Measurements from ENCODE around the gene WDSUB1.

WDSUB1 gene

DNA sequence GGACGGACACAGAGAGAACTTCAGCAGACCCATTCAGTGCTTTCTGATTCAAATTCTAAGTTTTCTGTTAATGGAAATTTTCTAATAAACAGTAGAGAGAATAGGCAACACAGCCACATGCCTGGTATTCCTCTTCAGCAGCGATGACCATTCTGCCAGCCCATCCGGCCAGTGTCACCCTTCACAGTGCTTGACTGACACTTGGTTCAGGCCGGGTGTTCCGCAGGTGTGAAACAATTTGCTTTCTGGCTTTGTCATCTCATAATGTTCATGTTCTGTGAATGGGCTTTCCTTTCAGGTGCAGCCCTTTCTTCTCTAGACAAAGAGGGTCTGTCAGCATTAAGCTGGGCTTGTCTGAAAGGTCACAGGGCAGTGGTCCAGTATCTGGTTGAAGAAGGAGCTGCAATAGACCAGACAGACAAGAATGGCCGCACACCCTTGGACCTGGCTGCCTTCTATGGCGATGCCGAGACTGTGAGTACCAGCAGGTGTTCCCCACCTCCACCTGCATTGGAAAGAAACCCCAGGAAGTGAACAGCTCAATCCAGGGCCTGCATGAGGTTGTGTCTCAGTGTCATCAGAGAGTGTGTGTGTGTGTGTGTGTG, 67.0 kb downstream of the WDSUB1 start:
- DNase-seq, result no peak

DNA sequence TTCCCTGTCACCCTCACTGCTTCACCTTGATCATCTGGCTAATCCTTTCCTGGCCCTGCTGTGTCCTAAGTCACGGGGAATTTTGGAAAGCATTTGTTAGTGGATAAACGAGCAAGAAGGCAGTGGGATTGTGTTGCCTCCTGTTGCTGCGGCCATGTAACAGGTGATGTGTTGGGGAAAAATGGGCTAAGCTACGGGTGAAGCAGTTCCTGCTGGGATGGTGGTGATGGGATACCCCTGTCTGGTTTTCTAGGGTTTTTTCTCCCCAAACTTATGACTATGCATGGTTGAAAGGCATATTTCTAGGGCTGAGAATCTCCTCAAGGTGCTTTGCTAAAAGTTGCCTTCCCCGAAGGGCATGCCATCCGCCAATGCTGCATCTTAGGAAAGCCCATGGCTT, 68.1 kb downstream of the WDSUB1 start:
- no peak for DNase-seq

DNA sequence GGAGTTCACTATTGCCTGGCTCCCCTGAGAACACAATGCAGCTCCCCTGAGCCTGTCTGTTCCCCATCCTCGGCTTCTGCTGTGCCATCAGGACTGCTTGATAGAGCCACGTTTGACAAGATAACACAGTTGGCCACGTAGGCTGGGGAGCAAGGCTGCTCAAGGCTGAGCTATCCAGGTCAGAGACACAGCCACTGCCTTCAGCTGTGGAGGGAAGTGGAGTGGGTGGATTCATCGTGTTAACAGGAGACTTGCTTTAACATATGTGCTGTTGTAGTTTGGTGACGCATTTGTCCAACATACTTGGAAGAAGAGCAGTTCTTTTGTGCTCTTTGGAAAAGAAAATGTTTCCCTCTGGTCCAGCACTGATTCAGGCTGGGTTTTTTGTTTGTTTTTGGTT, 68.8 kb downstream of the WDSUB1 start:
- no peak for DNase-seq

DNA sequence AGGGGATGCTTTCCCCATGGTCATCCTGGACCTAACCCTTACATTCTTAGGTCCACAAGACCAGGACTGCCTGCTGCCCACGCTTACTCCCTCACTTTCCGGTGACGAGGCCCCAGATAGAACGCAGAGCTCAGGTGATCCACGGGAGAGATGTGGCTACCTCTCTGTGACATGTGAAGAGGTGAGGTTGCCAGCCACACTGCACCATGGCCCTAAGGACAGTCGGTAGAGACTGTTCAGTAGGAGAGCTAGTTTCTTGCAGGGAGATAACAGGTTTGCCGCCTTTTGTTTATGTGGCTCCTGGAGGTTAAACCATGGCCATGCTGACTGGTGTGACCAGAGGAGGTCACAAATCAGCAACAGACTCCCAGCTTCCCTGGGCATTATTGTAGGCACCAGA, 71.4 kb downstream of the WDSUB1 start:
- no peak for DNase-seq

- DNase-seq, result no peak
Observed at GRCh38 chr2:159214325-159214865, 72.1 kb downstream of the WDSUB1 start.

GRCh38 chr2:159213296-159213695, 73.2 kb downstream of the WDSUB1 start:
- DNase-seq, result no peak

DNA sequence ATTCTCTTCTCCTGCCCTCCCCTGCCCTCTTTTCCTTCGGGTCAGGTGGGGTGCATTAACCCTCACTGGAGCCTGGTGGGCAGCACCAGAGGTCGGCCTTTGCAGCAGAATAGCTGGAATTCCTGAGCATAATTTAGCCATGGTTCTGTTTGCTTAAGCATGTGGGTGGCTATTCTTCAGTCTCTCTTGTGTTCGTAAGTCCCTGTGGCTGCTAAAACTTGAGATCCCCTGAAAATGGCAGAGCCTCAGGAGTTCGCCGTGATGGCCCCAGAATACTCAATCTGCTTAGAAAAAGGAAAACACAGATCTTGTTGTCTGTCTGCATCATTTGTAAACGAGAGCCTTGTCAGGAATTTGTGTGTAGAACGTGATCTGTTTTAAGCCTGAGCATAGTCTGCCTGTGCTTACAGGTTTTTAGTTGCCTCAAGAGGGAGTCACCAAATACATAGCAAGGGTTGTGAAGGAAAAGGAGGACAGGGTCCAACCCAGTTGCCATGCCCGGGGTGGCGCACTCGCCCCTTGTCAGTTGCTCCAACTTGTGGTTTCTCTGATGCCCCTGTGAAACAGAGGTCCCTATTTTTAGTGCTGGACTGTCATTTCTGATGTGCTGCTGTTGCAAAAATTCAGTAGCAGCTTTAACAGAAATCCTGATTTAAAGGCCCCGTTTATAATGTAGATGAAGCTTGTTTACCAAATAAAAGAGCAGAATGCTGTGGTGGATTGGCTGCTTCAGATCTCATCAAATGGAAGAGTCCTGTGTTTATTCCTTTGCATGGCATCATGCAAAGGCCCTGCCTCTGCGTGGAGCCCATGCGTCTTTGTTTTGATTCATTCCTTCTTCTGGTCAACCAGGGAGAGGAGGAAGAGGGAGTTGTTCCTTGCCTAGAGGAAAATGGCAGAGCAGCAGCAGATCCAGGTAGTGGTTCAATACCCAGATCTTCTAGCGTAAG, 74.8 kb downstream of the WDSUB1 start:
- DNase-seq, result no peak

DNA sequence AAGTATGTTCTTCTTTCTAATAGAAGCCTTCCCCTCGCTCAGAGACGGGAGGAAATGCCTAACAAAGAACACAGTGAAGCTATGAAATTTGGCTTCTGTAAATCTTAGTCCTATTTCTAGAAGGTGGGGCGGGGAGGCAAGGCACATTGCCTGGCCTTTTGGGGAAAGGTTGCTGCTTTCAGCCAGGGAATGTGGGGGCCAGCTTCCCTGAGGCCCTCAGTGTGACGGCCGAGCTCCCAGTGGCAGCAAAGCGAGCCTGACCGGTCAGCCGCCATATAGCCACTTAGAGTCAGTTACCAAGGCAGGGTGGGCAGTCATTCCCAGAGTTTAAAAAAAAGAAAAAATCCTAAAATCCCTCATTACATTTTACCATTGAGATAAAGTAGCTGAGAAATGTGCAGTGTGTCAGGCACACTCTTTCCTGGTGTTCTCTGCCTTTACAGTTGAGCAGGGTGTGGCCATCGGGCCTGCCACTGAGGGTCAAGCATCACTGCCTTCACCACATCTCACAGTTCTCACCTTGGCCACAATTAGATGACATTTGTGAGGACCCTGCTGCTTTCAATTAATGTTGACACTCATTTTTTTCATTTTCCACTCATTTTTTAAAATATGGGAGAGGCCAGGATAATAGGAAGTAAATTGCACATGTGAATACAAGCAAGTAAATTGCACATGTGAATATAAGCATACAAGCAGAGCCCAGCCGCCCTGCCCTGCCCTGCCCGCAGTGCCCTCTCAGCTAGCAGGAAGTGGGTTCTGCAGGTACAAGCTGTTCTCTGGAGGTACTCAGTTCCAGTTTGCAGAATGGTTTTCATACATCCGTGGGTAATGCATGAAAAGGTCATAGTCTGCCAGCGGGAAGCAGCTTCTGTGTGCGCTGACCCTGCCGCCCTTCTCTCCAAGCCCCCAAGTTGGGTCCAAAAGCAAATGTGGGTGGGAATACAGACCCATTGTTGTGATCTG, 76.9 kb downstream of the WDSUB1 start:
- no peak for DNase-seq

GRCh38 chr2:159208438-159208837, 78.1 kb downstream of the WDSUB1 start:
- no peak for DNase-seq

GRCh38 chr2:159206736-159207380, 79.6 kb downstream of the WDSUB1 start:
- DNase-seq, result no peak

DNA sequence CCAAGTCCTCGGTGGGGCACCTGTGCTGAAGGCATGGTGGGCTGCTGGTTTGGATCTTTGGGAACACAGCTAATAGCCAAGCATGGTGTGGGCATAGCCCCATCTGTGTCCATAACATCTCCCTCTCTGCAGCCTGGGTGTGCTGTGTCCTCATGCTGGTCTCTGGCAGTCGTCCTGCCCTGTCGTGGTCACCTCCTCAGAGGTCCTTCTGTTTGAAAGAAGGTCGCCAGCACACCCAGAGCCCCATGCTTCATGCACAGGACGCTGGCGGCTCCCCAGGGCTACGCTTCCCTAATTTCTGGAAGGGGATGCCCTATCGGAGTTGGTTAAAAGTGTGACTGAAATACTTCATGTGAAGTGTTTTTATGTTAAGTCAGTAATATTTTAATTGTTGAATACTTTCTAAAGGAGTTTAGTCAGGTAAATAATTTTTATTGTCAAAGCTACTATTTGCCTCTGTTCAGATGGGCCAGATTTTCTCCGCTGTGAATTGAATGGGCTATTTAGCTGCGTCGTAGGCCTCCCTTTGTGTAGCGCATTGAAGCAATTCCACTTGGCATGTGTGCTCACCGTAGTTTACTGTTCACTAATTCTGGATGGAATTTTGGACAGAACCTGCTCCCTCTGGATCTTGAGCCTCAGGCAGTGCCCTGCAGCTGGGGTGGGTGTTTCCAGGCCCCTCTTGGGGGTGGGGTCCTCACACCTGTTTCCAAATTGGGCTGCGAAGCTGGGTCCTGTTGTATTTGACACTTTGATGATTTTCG, 81.9 kb downstream of the WDSUB1 start:
- DNase-seq, result no peak

- no peak for DNase-seq
Observed at GRCh38 chr2:159202568-159203071, 83.9 kb downstream of the WDSUB1 start.

GRCh38 chr2:159201360-159202063, 85.0 kb downstream of the WDSUB1 start:
- DNase-seq, result no peak

DNA sequence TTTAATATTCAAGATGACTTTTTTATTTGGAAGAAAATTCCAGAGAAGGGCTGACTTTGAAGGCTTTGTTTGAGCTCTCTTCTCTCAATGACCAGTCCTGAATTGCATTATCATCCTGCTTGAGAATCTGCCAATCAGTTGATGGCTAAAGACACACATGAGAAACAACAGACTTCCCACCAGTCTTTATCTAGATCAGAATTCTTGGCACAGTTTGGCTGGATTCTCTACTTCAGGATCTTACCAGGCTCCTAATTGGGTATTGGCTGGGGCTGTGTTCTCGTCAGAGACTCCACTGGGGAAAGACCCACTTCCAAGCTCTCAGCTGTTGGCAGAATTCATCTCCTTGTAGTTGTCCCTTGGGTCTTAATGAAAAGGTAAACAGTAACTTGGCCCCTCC, 86.0 kb downstream of the WDSUB1 start:
- no peak for DNase-seq

DNA sequence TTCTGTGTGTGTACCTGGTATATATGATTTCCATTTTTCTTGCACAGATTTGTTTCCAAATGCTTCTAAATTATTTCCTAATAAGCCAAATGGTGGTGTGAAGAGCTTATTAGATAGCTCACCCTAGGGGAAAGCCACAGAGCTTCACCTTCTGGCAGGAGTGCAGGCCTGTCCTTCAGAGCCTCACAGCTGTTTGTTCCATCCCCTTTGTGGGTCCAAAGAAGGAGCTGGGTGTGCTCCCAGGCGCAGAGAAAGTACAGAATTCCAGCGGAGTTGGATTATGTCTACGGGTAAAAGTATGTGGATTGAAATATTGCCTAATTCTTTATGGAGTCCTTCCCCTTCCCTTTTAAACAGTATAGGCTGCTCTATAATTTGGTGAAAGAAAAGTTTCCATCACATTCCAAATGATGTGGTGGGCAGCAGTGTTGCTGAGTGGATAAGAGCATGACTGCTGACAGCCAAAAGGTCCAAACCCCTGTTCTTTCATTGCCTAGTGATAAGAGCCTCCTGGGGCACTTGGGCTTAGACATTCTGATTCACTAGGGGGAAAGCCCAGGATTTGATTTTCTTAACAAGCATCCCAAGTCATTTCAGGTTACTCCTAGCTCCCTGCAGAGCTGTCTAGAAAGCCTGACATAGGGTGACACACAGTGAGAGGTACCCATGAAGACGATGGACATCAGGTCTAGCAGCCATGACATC, 86.6 kb downstream of the WDSUB1 start:
- DNase-seq, result no peak

- no peak for DNase-seq
Observed at GRCh38 chr2:159199236-159199635, 87.3 kb downstream of the WDSUB1 start.

DNA sequence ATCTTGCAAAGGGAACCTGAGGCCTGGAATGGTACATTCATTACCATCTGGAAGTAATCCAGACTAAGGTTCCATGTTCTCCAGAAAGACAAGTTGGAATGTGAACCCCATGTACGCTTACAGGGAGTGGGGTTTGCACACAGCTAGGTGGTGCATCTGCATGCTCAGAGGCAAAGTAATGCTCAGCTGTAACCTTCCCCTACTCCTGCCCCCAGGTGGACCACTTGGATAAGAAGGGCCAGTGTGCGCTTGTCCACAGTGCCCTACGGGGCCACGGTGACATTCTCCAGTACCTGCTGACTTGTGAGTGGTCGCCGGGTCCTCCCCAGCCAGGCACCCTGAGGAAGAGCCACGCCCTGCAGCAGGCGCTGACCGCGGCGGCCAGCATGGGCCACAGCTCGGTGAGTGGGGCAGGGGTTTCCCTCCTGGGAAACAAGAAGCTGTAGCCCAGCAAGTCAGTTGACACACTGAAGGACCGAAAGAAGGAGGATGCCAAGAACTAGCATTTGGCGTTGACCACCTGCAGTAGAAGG, 90.0 kb downstream of the WDSUB1 start:
- DNase-seq, result no peak

GRCh38 chr2:159195697-159196096, 90.8 kb downstream of the WDSUB1 start:
- no peak for DNase-seq

- no peak for DNase-seq
Observed at GRCh38 chr2:159194241-159194640, 92.3 kb downstream of the WDSUB1 start.

- no peak for DNase-seq
Observed at GRCh38 chr2:159193791-159194190, 92.7 kb downstream of the WDSUB1 start.

Data from NCI-H524 treated with DMSO at 0.1 percent for 48 hours (cell line).